Activated CD8-positive, alpha-beta T cell treated with anti-CD3 and anti-CD28 coated beads for 36 hours (primary cell): ENCODE results near the gene WRAP73. TPM values are rescaled to one million over a fixed set of nuclear protein-coding genes. Genes with fewer than 3 reads are reported as not detected.

ENCODE experiments used
- ATAC-seq: fragments of 200-7000 bp; cut with Tn5 transposase; one replicate; pipeline ENCODE4 v1.10.0; 2021; ENCODE audit warnings: mild to moderate bottlenecking, moderate library complexity
- CTCF ChIA-PET: fragments of 350-600 bp; sonication (Branson Sonifier 250); formaldehyde crosslinking; loops from one replicate; lab custom pipeline; 2021; ENCODE audit warnings: antibody characterized with exemption; lab: Charles Lee
- POLR2A ChIA-PET: fragments of 350-600 bp; sonication (Branson Sonifier 250); formaldehyde crosslinking; loops from one replicate; lab custom pipeline; 2021; ENCODE audit warnings: antibody characterized with exemption; lab: Charles Lee
- DNase-seq: peaks from one replicate; pipeline ENCODE4 v3.0.0-alpha.2; 2020
- H3K27ac Mint-ChIP-seq: one replicate; pipeline ENCODE4 v1.8.0; 2021; ENCODE audit warnings: mild to moderate bottlenecking, mixed read lengths
- H3K27me3 Mint-ChIP-seq: one replicate; pipeline ENCODE4 v1.8.0; 2021; ENCODE audit warnings: mixed read lengths
- H3K36me3 Mint-ChIP-seq: one replicate; pipeline ENCODE4 v1.8.0; 2021; ENCODE audit warnings: low read depth, mixed read lengths
- H3K4me1 Mint-ChIP-seq: one replicate; pipeline ENCODE4 v1.8.0; 2021; ENCODE audit warnings: low read depth, mixed read lengths
- H3K4me3 Mint-ChIP-seq: one replicate; pipeline ENCODE4 v1.8.0; 2021; ENCODE audit warnings: mild to moderate bottlenecking, moderate library complexity, mixed read lengths
- H3K9me3 Mint-ChIP-seq: one replicate; pipeline ENCODE4 v1.8.0; 2021; ENCODE audit warnings: mixed read lengths
- intact Hi-C: fragments of 100-400 bp; cut with micrococcal nuclease; formaldehyde crosslinking; loops from one replicate; pipeline ENCODE4 v1.10.0; 2022
- total RNA-seq, 2 experiments: library from RNA; stranded (reverse); gene quantifications; one replicate each; pipeline ENCODE4 v1.2.3, GENCODE V29; 2021
- TF ChIP-seq, protein P1 (sequence below): fragments of 200-600 bp; IDR thresholded peaks from one replicate; pipeline ENCODE4 v1.8.0; 2022; ENCODE audit warnings: antibody characterized with exemption, mild to moderate bottlenecking

The WRAP73 gene
- total RNA-seq, 2 experiments from 2014 or later = 34.2 to 35.4 TPM

DNA sequence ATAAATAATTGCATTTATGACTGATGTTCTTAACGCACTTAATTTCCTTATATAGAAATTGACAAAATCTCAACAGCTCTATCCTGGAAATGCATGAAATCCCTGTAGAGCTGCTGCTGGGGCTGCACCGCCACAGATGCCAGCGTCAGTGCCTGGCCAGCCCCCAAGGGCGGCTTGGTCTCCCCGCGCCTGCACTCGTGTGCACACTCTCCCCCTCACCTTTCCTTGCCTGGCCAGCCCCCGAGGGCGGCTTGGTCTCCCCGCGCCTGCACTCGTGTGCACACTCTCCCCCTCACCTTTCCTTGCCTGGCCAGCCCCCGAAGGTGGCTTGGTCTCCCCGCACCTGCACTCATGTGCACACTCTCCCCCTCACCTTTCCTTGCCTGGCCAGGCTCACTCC, 13.8 kb downstream of the WRAP73 start:
- no peaks in the 10 kb centered on the region for H3K4me1 Mint-ChIP-seq
- DNase-seq (no peak), ATAC-seq (no peak)
- H3K9me3 Mint-ChIP-seq = no peaks in the 10 kb centered on the region
- H3K27ac Mint-ChIP-seq = no peak overlapping the region
- intact Hi-C loops = no loop called here
- H3K4me3 Mint-ChIP-seq = no peak overlapping the region
- H3K36me3 Mint-ChIP-seq = peaks cover 10% of the 10 kb centered on the region
- TF ChIP-seq, protein P1, sequence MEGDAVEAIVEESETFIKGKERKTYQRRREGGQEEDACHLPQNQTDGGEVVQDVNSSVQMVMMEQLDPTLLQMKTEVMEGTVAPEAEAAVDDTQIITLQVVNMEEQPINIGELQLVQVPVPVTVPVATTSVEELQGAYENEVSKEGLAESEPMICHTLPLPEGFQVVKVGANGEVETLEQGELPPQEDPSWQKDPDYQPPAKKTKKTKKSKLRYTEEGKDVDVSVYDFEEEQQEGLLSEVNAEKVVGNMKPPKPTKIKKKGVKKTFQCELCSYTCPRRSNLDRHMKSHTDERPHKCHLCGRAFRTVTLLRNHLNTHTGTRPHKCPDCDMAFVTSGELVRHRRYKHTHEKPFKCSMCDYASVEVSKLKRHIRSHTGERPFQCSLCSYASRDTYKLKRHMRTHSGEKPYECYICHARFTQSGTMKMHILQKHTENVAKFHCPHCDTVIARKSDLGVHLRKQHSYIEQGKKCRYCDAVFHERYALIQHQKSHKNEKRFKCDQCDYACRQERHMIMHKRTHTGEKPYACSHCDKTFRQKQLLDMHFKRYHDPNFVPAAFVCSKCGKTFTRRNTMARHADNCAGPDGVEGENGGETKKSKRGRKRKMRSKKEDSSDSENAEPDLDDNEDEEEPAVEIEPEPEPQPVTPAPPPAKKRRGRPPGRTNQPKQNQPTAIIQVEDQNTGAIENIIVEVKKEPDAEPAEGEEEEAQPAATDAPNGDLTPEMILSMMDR = no peak
- CTCF ChIA-PET = interaction anchor here (1.0 kb wide), 1 partner anchor 20 kb away, joined by 3 read pairs; no protein-coding TSS in a partner anchor
- no peaks in the 10 kb centered on the region for H3K27me3 Mint-ChIP-seq
- POLR2A ChIA-PET = interaction anchor here (1.0 kb wide), 1 partner anchor 12 kb away, joined by 3 read pairs; no protein-coding TSS in a partner anchor

DNA sequence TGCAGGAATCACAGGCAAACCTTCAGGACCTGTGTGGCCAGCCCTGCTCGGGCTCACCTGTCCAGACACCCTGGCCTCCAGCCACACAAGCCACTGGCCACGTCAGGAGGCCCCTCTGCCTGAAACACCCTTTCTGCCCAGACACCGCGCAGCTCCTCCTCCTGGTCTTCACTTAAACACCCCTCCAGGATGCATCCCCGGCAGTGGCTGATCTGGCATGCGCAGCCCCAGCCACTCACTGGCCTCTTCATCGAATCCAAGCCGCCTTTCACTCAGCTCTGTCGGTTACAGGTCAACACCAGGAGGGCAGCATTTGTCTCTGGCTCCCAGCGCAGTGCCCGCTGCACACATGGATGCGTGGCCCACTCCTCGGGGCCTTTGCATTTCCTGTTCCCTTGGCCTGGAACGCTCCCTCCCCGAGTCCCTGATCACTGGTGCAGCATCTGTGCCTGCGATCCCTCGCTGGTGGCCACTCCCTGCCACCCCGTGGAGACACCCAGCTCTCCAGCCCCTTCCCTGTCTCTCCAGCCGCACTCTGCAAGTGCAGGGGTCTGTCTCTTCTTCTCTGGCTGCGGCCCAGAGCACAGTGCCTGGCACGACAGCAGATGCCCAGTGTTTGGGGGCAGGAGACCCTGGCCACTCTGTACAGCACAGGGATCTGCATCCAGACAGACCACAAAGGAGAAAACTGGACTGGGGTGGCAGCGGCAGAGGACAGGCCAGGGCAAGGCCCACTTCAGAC, 15.7 kb downstream of the WRAP73 start:
- CTCF ChIA-PET = no interaction called here

DNA sequence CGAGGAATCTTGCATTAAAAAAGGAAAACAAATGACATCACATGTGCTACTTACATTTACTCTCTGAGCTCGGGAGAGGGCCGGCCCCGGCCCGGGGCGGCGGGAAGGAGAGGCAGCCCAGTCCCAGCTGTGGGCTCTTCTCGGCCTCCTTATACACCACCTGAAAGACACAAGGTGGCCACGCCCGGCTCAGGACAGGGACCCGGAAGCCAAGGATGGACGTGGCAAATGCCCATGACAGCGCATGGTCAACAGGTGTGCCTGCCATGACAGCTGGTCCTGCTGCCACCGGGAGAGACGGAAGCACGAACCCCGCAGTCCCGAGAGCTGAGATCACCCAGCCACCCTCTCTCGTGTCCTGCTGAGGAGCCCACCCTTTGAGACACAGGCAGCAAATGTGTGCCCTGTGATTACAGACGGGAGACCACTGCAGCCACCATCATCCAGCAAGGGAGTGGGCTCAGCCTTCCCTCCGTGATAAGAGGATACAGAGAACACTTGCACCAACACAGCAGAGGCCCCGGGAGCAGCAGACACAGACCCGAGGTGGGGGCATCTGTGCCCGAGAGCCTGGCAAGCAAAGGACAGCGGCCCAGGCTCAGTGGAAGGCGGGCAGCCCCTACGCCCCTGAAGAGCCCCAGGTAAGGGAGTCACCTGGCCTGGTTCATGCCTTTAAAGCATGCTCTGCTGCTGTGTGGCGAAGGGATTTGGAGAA, 16.4 kb downstream of the WRAP73 start:
- H3K36me3 Mint-ChIP-seq = peaks cover 10% of the 10 kb centered on the region

More for the DNA sequence above, 15.7 kb downstream of the WRAP73 start:
- Mint-ChIP-seq H3K27me3 (no peaks in the 10 kb centered on the region), H3K9me3 (no peaks in the 10 kb centered on the region), H3K4me3 (no peak overlapping the region), H3K27ac (no peak overlapping the region), H3K4me1 (no peaks in the 10 kb centered on the region), H3K36me3 (peaks cover 10% of the 10 kb centered on the region)
- POLR2A ChIA-PET = no interaction called here
- TF ChIP-seq, protein P1 = no peak
- ATAC-seq (no peak), DNase-seq (no peak)
- intact Hi-C loops = no loop called here

DNA sequence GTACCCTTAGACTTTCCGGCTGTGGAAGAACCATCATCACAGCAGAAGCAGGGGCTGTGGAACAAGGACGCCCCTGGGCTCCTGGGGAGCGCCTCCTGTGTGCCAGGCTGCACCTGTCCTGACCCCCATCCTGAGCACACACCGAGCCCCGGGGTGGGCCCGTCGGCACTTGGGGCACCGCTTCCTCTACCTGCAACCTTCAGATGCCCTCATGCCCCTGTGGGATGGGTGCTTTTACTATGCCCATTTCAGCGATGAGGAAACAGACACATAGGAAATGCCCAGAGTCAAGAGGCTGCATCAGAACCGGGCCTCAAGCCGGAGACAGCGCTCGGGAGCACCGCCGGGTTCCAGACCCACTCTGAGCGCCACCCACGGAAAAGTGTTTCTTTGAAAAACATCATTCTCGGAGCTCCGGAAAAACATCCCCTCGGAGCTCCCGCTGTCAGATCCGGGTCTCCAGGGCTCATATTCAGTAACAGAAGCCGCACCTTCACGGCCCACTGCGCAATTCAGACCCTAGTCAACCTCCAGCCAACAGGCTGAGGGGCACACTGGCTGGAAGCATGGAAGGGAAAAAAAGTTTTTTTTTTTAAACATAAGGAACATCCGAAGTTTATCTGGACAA, 17.1 kb downstream of the WRAP73 start:
- ChIA-PET POLR2A (interaction anchor here (0.7 kb wide), 1 partner anchor 133 kb away, joined by 4 read pairs; no protein-coding TSS in a partner anchor), CTCF (no interaction called here)
- no peaks in the 10 kb centered on the region for H3K4me1 Mint-ChIP-seq
- no peak for ATAC-seq
- intact Hi-C loops = no loop called here
- TF ChIP-seq, protein P1 = no peak
- no peak for DNase-seq
- no peak overlapping the region for H3K27ac Mint-ChIP-seq
- no peaks in the 10 kb centered on the region for H3K9me3 Mint-ChIP-seq
- peaks cover 10% of the 10 kb centered on the region for H3K36me3 Mint-ChIP-seq
- H3K27me3 Mint-ChIP-seq = no peaks in the 10 kb centered on the region
- no peak overlapping the region for H3K4me3 Mint-ChIP-seq

More for the DNA sequence above, 16.4 kb downstream of the WRAP73 start:
- TF ChIP-seq, protein P1 = no peak
- POLR2A ChIA-PET = interaction anchor here (0.7 kb wide), 1 partner anchor 134 kb away, joined by 4 read pairs; no protein-coding TSS in a partner anchor
- Mint-ChIP-seq H3K4me1 (no peaks in the 10 kb centered on the region), H3K4me3 (no peak overlapping the region), H3K9me3 (no peaks in the 10 kb centered on the region), H3K27me3 (no peaks in the 10 kb centered on the region), H3K27ac (no peak overlapping the region)
- DNase-seq = no peak
- intact Hi-C loops = no loop called here
- no peak for ATAC-seq
- CTCF ChIA-PET = no interaction called here
